Neural cell (in vitro differentiated cells): ENCODE measurements around the gene ZNF655.

Experiments
- CTCF ChIP-seq: fragments of 450-650 bp; IDR thresholded peaks from 2 replicates; pipeline ENCODE4 v1.5.1; 2014; ENCODE audit warnings: antibody characterized with exemption, mild to moderate bottlenecking, moderate library complexity; ENCODE audit not compliant: poor library complexity, severe bottlenecking
- EP300 ChIP-seq: fragments of 450-650 bp; conservative IDR thresholded peaks from 2 replicates; pipeline ENCODE4 v1.6.1; 2014; ENCODE audit warnings: antibody characterized with exemption, mild to moderate bottlenecking, moderate library complexity; ENCODE audit not compliant: poor library complexity, severe bottlenecking
- EZH2 ChIP-seq: fragments of 200-600, 300-800 bp; shearing (Covaris generic), sonication (generic); IDR thresholded peaks from 2 replicates; pipeline ENCODE4 v1.6.1; 2014; ENCODE audit warnings: antibody characterized with exemption, low read length, borderline replicate concordance, mild to moderate bottlenecking; ENCODE audit not compliant: insufficient read depth, poor library complexity, severe bottlenecking
- MXI1 ChIP-seq: fragments of 450-650 bp; conservative IDR thresholded peaks from 2 replicates; pipeline ENCODE4 v1.6.1; 2014; ENCODE audit warnings: antibody characterized with exemption, mild to moderate bottlenecking; ENCODE audit not compliant: poor library complexity, severe bottlenecking
- POLR2AphosphoS5 ChIP-seq: IDR thresholded peaks from 2 replicates; pipeline ENCODE4 v1.6.1; 2012
- RAD21 ChIP-seq: fragments of 450-650 bp; conservative IDR thresholded peaks from 2 replicates; pipeline ENCODE4 v1.6.1; 2014; ENCODE audit warnings: antibody characterized with exemption, mild to moderate bottlenecking, moderate library complexity
- REST ChIP-seq: IDR thresholded peaks from 2 replicates; pipeline ENCODE4 v1.6.1; 2012; ENCODE audit warnings: borderline replicate concordance
- SMC3 ChIP-seq: fragments of 450-650 bp; conservative IDR thresholded peaks from 2 replicates; pipeline ENCODE4 v1.6.1; 2014; ENCODE audit warnings: antibody characterized with exemption, mild to moderate bottlenecking, moderate library complexity; ENCODE audit not compliant: poor library complexity
- TAF1 ChIP-seq: IDR thresholded peaks from 2 replicates; pipeline ENCODE4 v1.6.1; 2012; ENCODE audit warnings: low read depth

- TF ChIP-seq CTCF (no peak), POLR2AphosphoS5 (peak; percentile 99), TAF1 (peak; percentile 2), SMC3 (peak; percentile 37), EZH2 (no peak), REST (peak; percentile 95), RAD21 (peak; percentile 8), EP300 (peak; percentile 51), MXI1 (peak; percentile 75)
These were observed at the start of gene ZNF655 for GRCh38 chr7:99558306-99559174.
